Kidney (tissue), 14 donors: ENCODE data around the gene RGS9. TPM values are rescaled to one million over a fixed set of nuclear protein-coding genes. Genes with fewer than 3 reads are reported as not detected.
A peak's percentile ranks its signal among the peaks of the same experiment; 100 is the strongest.

Experiments used
- DNase-seq, 5 donors: peaks; one replicate each; pipeline ENCODE4 v3.0.0-alpha.2; 2013 to 2020
- FAIRE-seq: peaks from 2 replicates; lab custom pipeline; 2012; peaks lifted over from hg19 to GRCh38; lab: Jason Lieb, UNC
- H3K27ac ChIP-seq, 2 donors: one replicate each; pipeline ENCODE4 v1.7.0; 2013; ENCODE audit warnings: low read depth in 2 of 2, low read length in 2 of 2, inconsistent platforms in 1 of 2
- H3K27me3 ChIP-seq: one replicate; pipeline ENCODE4 v1.7.1; 2013; ENCODE audit warnings: low read length, inconsistent platforms; ENCODE audit not compliant: control insufficient read depth, insufficient read depth
- H3K36me3 ChIP-seq, 3 donors: one replicate each; pipeline versions ENCODE4 v1.7.0 to v1.7.1; 2013; ENCODE audit warnings: low read length in 3 of 3, control low read depth in 1 of 3, inconsistent platforms in 1 of 3; ENCODE audit not compliant: insufficient read depth in 3 of 3, control insufficient read depth in 2 of 3
- H3K4me1 ChIP-seq, 3 donors: one replicate each; pipeline versions ENCODE4 v1.7.0 to v1.7.1; 2013; ENCODE audit warnings: low read length in 3 of 3, inconsistent platforms in 1 of 3, low read depth in 1 of 3; ENCODE audit not compliant: control insufficient read depth in 2 of 3, insufficient read depth in 2 of 3
- H3K4me3 ChIP-seq, 3 donors: one replicate each; pipeline versions ENCODE4 v1.7.0 to v1.8.1; 2013; ENCODE audit warnings: low read length in 3 of 3, control low read depth in 1 of 3, inconsistent platforms in 1 of 3
- H3K9ac ChIP-seq, 3 donors: one replicate each; pipeline versions ENCODE4 v1.7.0 to v1.7.1; 2013; ENCODE audit warnings: low read length in 3 of 3, control low read depth in 1 of 3, inconsistent platforms in 1 of 3
- H3K9me3 ChIP-seq, 3 donors: one replicate each; pipeline versions ENCODE4 v1.7.0 to v1.7.1; 2013; ENCODE audit warnings: low read length in 3 of 3, control low read depth in 1 of 3, inconsistent platforms in 1 of 3; ENCODE audit not compliant: control insufficient read depth in 2 of 3, insufficient read depth in 1 of 3
- intact Hi-C: fragments of 100-400 bp; cut with DNase I; formaldehyde crosslinking; loops from one replicate; pipeline ENCODE4 v1.11.1; 2022
- polyA plus RNA-seq: library from polyadenylated mRNA; stranded (reverse); fragments of 350-450 nt; fragmentation: Illumina TruSeq; extraction: RNeasy Lipid Tissue Mini Kit (QIAGEN cat#74804); gene quantifications from one replicate; pipeline ENCODE4 v1.2.3, GENCODE V29; 2014; ENCODE audit warnings: low read depth, low replicate concordance; ENCODE audit not compliant: insufficient read depth
- total RNA-seq: library from RNA; stranded (reverse); fragmentation: NEBNext Ultra II Directional; extraction: Animal tissue kit (Norgen Biotek cat#: 25700); gene quantifications from one replicate; pipeline ENCODE4 v1.2.1, GENCODE V29; 2021
- TF ChIP-seq, protein P1 (sequence below): IDR thresholded peaks from 3 replicates; pipeline ENCODE4 v1.5.1; 2012; ENCODE audit warnings: mild to moderate bottlenecking, moderate library complexity, borderline replicate concordance; ENCODE audit not compliant: insufficient read depth; ENCODE audit errors: extremely low read depth
- donor health status: control.
- donor health status: control.
- donor health status: control.
- donor health status: control.
- donor health status: control.
- donor health status: DM: yes; HTN: yes; CAD: no.
- donor health status: Normal renal cell carcinoma (clear cell type).

The RGS9 gene
- total and polyA plus RNA-seq, 2 donors from 2014 or later = 4.2 to 7.2 TPM

DNA sequence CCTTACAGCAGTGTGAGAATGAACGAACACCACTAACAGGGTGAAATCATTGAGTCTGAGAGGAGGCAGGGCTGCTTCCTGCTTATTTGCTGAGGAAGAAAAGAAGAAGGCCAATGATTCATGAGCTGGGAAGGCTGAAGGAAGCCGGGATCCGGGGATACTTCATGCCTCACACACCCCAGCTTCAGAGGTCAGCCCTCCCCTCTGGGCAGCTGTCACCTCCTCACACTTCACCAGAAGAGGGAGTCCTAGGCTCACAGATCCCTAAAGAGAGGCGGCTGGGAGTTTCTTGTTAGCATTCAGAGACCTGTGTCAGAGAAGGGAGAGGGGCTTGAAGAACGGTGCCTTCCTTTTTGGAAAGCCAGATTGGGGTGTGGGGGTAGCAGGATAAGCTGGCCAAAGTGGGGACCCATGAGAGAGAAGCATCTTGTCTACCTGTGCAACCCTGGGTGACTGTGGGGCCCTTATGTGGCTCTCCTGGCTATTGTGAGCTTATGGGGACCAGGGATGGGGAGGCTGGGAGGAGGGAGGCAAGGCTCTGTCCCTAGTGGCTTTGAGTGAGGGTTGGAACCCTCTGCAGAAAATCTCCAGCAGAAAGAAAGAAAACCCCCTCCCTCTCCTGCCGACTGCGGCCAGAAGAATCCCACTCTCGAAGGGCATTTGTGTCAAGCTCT is 94.6 kb downstream of the RGS9 start:
- Histone ChIP-seq H3K4me3 (no peak overlapping the region), H3K9ac (no peak overlapping the region), H3K4me1 (peaks cover 0 to 3% (median 0%) of the 10 kb centered on the region in 3 donors), H3K36me3 (no peaks in the 10 kb centered on the region), H3K9me3 (no peaks in the 10 kb centered on the region), H3K27me3 (no peaks in the 10 kb centered on the region), H3K27ac (no peak overlapping the region)
- peak in 4 of 5 donors; percentile 55 to 86 (median 72) for DNase-seq
- TF ChIP-seq, protein P1, sequence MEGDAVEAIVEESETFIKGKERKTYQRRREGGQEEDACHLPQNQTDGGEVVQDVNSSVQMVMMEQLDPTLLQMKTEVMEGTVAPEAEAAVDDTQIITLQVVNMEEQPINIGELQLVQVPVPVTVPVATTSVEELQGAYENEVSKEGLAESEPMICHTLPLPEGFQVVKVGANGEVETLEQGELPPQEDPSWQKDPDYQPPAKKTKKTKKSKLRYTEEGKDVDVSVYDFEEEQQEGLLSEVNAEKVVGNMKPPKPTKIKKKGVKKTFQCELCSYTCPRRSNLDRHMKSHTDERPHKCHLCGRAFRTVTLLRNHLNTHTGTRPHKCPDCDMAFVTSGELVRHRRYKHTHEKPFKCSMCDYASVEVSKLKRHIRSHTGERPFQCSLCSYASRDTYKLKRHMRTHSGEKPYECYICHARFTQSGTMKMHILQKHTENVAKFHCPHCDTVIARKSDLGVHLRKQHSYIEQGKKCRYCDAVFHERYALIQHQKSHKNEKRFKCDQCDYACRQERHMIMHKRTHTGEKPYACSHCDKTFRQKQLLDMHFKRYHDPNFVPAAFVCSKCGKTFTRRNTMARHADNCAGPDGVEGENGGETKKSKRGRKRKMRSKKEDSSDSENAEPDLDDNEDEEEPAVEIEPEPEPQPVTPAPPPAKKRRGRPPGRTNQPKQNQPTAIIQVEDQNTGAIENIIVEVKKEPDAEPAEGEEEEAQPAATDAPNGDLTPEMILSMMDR = peak; percentile 48
- intact Hi-C loops = no loop called here
- no peak for FAIRE-seq

DNA sequence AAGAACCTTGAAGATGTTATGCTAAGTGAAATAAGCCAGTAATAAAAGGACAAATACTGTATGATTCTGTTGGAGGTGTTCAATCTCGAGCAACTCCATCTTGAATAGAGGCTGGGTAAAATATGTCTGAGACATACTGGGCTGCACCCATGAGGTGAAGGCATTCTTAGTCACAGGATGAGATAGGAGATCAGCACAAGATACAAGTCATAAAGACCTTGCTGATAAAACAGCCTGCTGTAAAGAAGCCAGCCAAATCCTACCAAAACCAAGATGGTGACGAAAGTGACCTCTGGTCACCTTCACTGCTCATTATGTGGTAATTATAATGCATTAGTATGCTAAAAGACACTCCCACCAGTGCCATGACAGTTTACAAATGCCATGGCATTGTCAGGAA is 98.1 kb downstream of the RGS9 start:
- H3K27ac ChIP-seq = no peak overlapping the region
- no peaks in the 10 kb centered on the region for H3K36me3 ChIP-seq
- no peaks in the 10 kb centered on the region for H3K9me3 ChIP-seq
- H3K4me1 ChIP-seq = no peaks in the 10 kb centered on the region
- H3K27me3 ChIP-seq = no peaks in the 10 kb centered on the region
- no peak for DNase-seq
- FAIRE-seq = no peak
- no peak overlapping the region for H3K4me3 ChIP-seq
- TF ChIP-seq, protein P1 = no peak
- H3K9ac ChIP-seq = no peak overlapping the region
- intact Hi-C loops = no loop called here

DNA sequence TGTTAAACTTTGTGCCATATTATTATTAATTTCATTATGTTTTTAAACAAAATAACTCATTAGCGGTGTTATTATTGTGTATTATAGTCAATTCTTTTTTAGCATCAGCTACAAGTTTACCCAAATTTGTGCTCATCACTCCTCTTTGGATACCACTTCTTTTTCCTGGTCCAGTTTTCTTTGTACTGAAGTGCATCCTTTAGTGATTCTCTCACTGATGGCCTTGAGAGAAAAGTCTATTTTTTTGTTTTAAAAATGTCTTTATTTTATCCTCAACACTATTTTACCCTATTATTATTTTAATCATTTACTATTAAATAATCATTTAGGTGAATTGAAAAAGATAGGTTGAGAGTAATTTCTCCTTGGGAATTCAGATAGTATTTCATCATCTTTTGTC is 99.2 kb downstream of the RGS9 start:
- no peak for FAIRE-seq
- TF ChIP-seq, protein P1 = no peak
- no peak overlapping the region for H3K4me3 ChIP-seq
- no peaks in the 10 kb centered on the region for H3K4me1 ChIP-seq
- H3K36me3 ChIP-seq = no peaks in the 10 kb centered on the region
- H3K27ac ChIP-seq = no peak overlapping the region
- no peak for DNase-seq
- intact Hi-C loops = no loop called here
- H3K9ac ChIP-seq = no peak overlapping the region
- H3K27me3 ChIP-seq = no peaks in the 10 kb centered on the region
- no peaks in the 10 kb centered on the region for H3K9me3 ChIP-seq
